SK-N-SH (cell line): ENCODE data around the gene NCAPG.

Experiments used
- EP300 ChIP-seq, 2 experiments: IDR thresholded peaks; 2 replicates each; pipeline versions ENCODE4 v1.4.0 to v1.6.1; 2012; ENCODE audit warnings: borderline replicate concordance in 1 of 2, low read depth in 1 of 2, low read length in 1 of 2
- RAD21 ChIP-seq: IDR thresholded peaks from 2 replicates; pipeline ENCODE4 v1.6.1; 2012; ENCODE audit warnings: mild to moderate bottlenecking, low read length
- REST ChIP-seq: IDR thresholded peaks from 2 replicates; pipeline ENCODE4 v1.6.1; 2012; ENCODE audit warnings: mild to moderate bottlenecking, low read depth, low read length, moderate library complexity

DNA sequence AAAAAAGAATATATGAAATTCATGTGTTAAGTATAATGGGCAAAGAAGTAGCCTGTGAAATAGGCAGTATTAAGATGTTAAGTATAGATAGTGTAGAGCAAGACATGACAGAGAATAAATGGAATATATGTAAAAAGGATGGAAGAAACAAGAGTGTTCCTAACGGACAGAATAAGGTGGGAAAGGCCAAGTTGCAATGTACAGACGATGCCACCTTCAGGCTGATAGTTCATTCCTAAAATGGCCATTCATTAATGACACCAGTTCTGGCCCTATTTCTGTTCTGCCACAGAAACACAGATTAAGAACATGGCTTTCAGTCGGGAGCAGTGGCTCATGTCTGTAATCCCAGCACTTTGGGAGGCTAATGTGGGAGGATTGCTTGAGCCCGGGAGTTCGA, 24.9 kb upstream of the NCAPG start:
- TF ChIP-seq EP300 (IDR thresholded peaks at IDR 0.05; ENCODE audit: borderline replicate concordance in 1 of 2, low read depth in 1 of 2, low read length in 1 of 2) (no peak), RAD21 (peak; percentile 67), REST (no peak)
